ENCODE results near the gene CDH13. TPM values are rescaled to one million over a fixed set of nuclear protein-coding genes. Genes with fewer than 3 reads are reported as not detected.

Gene CDH13
- total and polyA plus RNA-seq, 9 of the 15 experiments (the other 6 are each of a cell fraction or from before 2014, with no cell fraction given), result 0.03 TPM; not detected in 8

GRCh38 chr16:83728492-83728891 is 1101.7 kb downstream of the CDH13 start (continued):
- no peak for TF ChIP-seq ZSCAN32 (CRISPR knock-in tag; IDR thresholded peaks at IDR 0.05)
- TF ChIP-seq ELF1 (tag; IDR thresholded peaks at IDR 0.05), result no peak
- TF ChIP-seq, protein P1, sequence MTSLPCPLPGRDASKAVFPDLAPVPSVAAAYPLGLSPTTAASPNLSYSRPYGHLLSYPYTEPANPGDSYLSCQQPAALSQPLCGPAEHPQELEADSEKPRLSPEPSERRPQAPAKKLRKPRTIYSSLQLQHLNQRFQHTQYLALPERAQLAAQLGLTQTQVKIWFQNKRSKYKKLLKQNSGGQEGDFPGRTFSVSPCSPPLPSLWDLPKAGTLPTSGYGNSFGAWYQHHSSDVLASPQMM (CRISPR knock-in tag; IDR thresholded peaks at IDR 0.05), result no peak
- no peak for TF ChIP-seq ELF2 (CRISPR knock-in tag; IDR thresholded peaks at IDR 0.05)
- no peak for TF ChIP-seq CTCF (IDR thresholded peaks at IDR 0.05 in 2 of 3, conservative IDR thresholded peaks at IDR 0.05 in 1 of 3; ENCODE audit: insufficient read depth in 2 of 3, low read depth in 1 of 3, low read length in 3 of 3)
- no peak for TF ChIP-seq CBFA2T2 (conservative IDR thresholded peaks at IDR 0.05)
- TF ChIP-seq MBD2 (IDR thresholded peaks at IDR 0.05; ENCODE audit: borderline replicate concordance, low read depth), result no peak
- TF ChIP-seq NFE2L1 (tag; IDR thresholded peaks at IDR 0.05; ENCODE audit: borderline replicate concordance, low read depth), result no peak
- TF ChIP-seq SIRT6 (IDR thresholded peaks at IDR 0.05; ENCODE audit: low read depth, low read length), result no peak
- TF ChIP-seq DPF2 (IDR thresholded peaks at IDR 0.05), result no peak
- no peak for TF ChIP-seq ZNF165 (CRISPR knock-in tag; IDR thresholded peaks at IDR 0.05; ENCODE audit: borderline replicate concordance)
- no peak for TF ChIP-seq PURB (CRISPR knock-in tag; IDR thresholded peaks at IDR 0.05; ENCODE audit: low read depth)
- TF ChIP-seq C11orf30 (IDR thresholded peaks at IDR 0.05; ENCODE audit: low read depth), result peak; percentile 47; the same call in 1 of the 2 replicates
- TF ChIP-seq HNRNPH1 (optimal IDR thresholded peaks at IDR 0.05; ENCODE audit: low read depth, low read length), result no peak
- TF ChIP-seq ARID2 (IDR thresholded peaks at IDR 0.05), result no peak
- TF ChIP-seq, protein P2, sequence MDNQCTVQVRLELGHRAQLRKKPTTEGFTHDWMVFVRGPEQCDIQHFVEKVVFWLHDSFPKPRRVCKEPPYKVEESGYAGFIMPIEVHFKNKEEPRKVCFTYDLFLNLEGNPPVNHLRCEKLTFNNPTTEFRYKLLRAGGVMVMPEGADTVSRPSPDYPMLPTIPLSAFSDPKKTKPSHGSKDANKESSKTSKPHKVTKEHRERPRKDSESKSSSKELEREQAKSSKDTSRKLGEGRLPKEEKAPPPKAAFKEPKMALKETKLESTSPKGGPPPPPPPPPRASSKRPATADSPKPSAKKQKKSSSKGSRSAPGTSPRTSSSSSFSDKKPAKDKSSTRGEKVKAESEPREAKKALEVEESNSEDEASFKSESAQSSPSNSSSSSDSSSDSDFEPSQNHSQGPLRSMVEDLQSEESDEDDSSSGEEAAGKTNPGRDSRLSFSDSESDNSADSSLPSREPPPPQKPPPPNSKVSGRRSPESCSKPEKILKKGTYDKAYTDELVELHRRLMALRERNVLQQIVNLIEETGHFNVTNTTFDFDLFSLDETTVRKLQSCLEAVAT (IDR thresholded peaks at IDR 0.05), result no peak

Data from K562 (cell line).